Liver (tissue), 9 donors: ENCODE data around the gene SDK2. TPM values are rescaled to one million over a fixed set of nuclear protein-coding genes. Genes with fewer than 3 reads are reported as not detected.

Experiments used
- DNase-seq: peaks from one replicate; pipeline ENCODE4 v3.0.0-alpha.2; 2017; ENCODE audit warnings: low spot score
- H3K27ac ChIP-seq, 2 donors: one replicate each; pipeline ENCODE4 v1.7.0; 2013; ENCODE audit warnings: inconsistent platforms in 2 of 2, low read length in 2 of 2, control low read depth in 1 of 2, low read depth in 1 of 2, mild to moderate bottlenecking in 1 of 2
- H3K27me3 ChIP-seq, 4 donors: one replicate each; pipeline versions ENCODE4 v1.6.1 to v1.7.0; 2013; ENCODE audit warnings: low read length in 3 of 4, inconsistent platforms in 1 of 4, mild to moderate bottlenecking in 1 of 4, moderate library complexity in 1 of 4; ENCODE audit not compliant: control insufficient read depth in 4 of 4, insufficient read depth in 4 of 4
- H3K36me3 ChIP-seq, 4 donors: one replicate each; pipeline versions ENCODE4 v1.6.1 to v1.7.0; 2013; ENCODE audit warnings: low read length in 3 of 4, mild to moderate bottlenecking in 3 of 4, low read depth in 1 of 4, moderate library complexity in 1 of 4; ENCODE audit not compliant: control insufficient read depth in 4 of 4, insufficient read depth in 3 of 4
- H3K4me1 ChIP-seq, 4 donors: one replicate each; pipeline versions ENCODE4 v1.6.1 to v1.7.0; 2013; ENCODE audit warnings: low read length in 3 of 4, mild to moderate bottlenecking in 3 of 4, moderate library complexity in 1 of 4; ENCODE audit not compliant: control insufficient read depth in 4 of 4, insufficient read depth in 4 of 4
- H3K4me3 ChIP-seq, 3 donors: one replicate each; pipeline versions ENCODE4 v1.6.1 to v1.7.0; 2013; ENCODE audit warnings: low read length in 3 of 3, control low read depth in 1 of 3, low read depth in 1 of 3, mild to moderate bottlenecking in 1 of 3
- H3K9ac ChIP-seq, 2 donors: one replicate each; pipeline ENCODE4 v1.7.0; 2013; ENCODE audit warnings: low read length in 2 of 2, mild to moderate bottlenecking in 2 of 2, moderate library complexity in 2 of 2, control low read depth in 1 of 2, low read depth in 1 of 2
- H3K9me3 ChIP-seq, 4 donors: one replicate each; pipeline versions ENCODE4 v1.6.1 to v1.7.0; 2013; ENCODE audit warnings: low read length in 3 of 4; ENCODE audit not compliant: control insufficient read depth in 4 of 4
- ATF3 ChIP-seq: IDR thresholded peaks from 2 replicates; pipeline ENCODE4 v1.6.1; 2016; ENCODE audit warnings: antibody characterized with exemption
- CTCF ChIP-seq: fragments of 150-350 bp; IDR thresholded peaks from 2 replicates; pipeline ENCODE4 v1.5.1; 2017; ENCODE audit warnings: improper control_type of control experiment, low read depth, low read length; ENCODE audit not compliant: missing input control
- EGR1 ChIP-seq, 2 donors: IDR thresholded peaks; 2 replicates each; pipeline ENCODE4 v1.6.1; 2016 to 2018; ENCODE audit warnings: antibody characterized with exemption in 2 of 2, low read depth in 2 of 2
- FOXA1 ChIP-seq: IDR thresholded peaks from 2 replicates; pipeline ENCODE4 v1.6.1; 2016; ENCODE audit warnings: antibody characterized with exemption
- FOXA2 ChIP-seq: IDR thresholded peaks from 2 replicates; pipeline ENCODE4 v1.6.1; 2016; ENCODE audit warnings: antibody characterized with exemption
- GABPA ChIP-seq, 2 donors: IDR thresholded peaks in 1 of 2; conservative IDR thresholded peaks in 1 of 2; 2 replicates each; pipeline ENCODE4 v1.6.1; 2016; ENCODE audit warnings: antibody characterized with exemption in 2 of 2, mild to moderate bottlenecking in 1 of 2, moderate library complexity in 1 of 2
- HNF4A ChIP-seq, 2 donors: conservative IDR thresholded peaks; 2 replicates each; pipeline ENCODE4 v1.6.1; 2016; ENCODE audit warnings: antibody characterized with exemption in 2 of 2, mild to moderate bottlenecking in 2 of 2
- HNF4G ChIP-seq: IDR thresholded peaks from 2 replicates; pipeline ENCODE4 v1.6.1; 2016; ENCODE audit warnings: antibody characterized with exemption
- JUND ChIP-seq, 2 donors: IDR thresholded peaks; 2 replicates each; pipeline ENCODE4 v1.6.1; 2016; ENCODE audit warnings: antibody characterized with exemption in 2 of 2
- NR2F2 ChIP-seq: IDR thresholded peaks from 2 replicates; pipeline ENCODE4 v1.6.1; 2016; ENCODE audit warnings: antibody characterized with exemption
- RAD21 ChIP-seq, 2 donors: IDR thresholded peaks; 2 replicates each; pipeline ENCODE4 v1.6.1; 2016; ENCODE audit warnings: antibody characterized with exemption in 2 of 2, mild to moderate bottlenecking in 2 of 2
- RXRA ChIP-seq, 2 donors: IDR thresholded peaks; 2 replicates each; pipeline ENCODE4 v1.6.1; 2017 to 2018; ENCODE audit warnings: antibody characterized with exemption in 2 of 2, mild to moderate bottlenecking in 1 of 2
- SP1 ChIP-seq: IDR thresholded peaks from 2 replicates; pipeline ENCODE4 v1.6.1; 2018; ENCODE audit warnings: antibody characterized with exemption, mild to moderate bottlenecking
- TAF1 ChIP-seq: conservative IDR thresholded peaks from 2 replicates; pipeline ENCODE4 v1.6.1; 2016; ENCODE audit warnings: antibody characterized with exemption, mild to moderate bottlenecking
- YY1 ChIP-seq: IDR thresholded peaks from 2 replicates; pipeline ENCODE4 v1.6.1; 2016; ENCODE audit warnings: antibody characterized with exemption, mild to moderate bottlenecking
- WGBS: extraction: QIAGEN DNeasy Blood & Tissue Kit; methylation state at CpG from one replicate; pipeline ENCODE4 v1.1.7; 2013; 5-methylcytosine and 5-hydroxymethylcytosine counted together
- polyA plus RNA-seq, 2 donors: library from polyadenylated mRNA; stranded (reverse) in 1 of 2; unstranded in 1 of 2; fragments of 200-250 nt in 1 of 2; fragments of >200 nt in 1 of 2; fragmentation: Nextera tagmentation in 1 of 2; extraction: Ambion mirVana in 1 of 2; gene quantifications; one replicate each; pipeline versions ENCODE4 v1.2.1 to v1.2.3, GENCODE V29; 2013 to 2015
- total RNA-seq, 2 donors: library from RNA; depleted of rRNA; stranded (reverse); fragments of >200 nt; gene quantifications; one replicate each; pipeline ENCODE4 v1.2.3, GENCODE V29; 2014
- TF ChIP-seq, protein P1 (sequence below): IDR thresholded peaks from 2 replicates; pipeline ENCODE4 v1.6.1; 2016; ENCODE audit warnings: antibody characterized with exemption, mild to moderate bottlenecking
- TF ChIP-seq, protein P2 (sequence below): IDR thresholded peaks from 2 replicates; pipeline ENCODE4 v1.6.1; 2016; ENCODE audit warnings: antibody characterized with exemption
- TF ChIP-seq, protein P3 (sequence below): IDR thresholded peaks from 2 replicates; pipeline ENCODE4 v1.6.1; 2016; ENCODE audit warnings: antibody characterized with exemption
- donor health status: healthy.
- donor health status: healthy.
- donor health status: healthy.
- donor health status: healthy.
- donor health status: healthy.

Gene SDK2
- total and polyA plus RNA-seq, 4 donors: 0.05 to 0.42 (median 0.10) TPM

DNA sequence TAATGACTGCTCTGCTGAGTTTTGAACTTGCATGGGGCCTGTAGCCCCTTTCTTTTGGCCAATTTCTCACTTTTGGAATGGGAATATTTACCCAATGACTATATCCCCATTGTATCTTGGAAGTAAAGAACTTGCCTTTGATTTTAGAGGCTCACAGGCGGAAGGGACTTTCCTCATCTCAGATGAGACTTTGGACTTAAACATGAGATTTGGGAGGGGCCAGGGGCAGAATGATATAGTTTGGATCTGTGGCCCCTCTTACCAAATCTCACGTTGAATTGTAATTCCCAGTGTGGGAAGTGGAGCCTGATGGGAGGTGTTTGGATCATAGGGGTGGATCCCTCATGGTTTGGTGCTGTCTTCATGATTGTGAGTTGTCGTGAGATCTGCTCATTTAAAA lies 42.7 kb upstream of the SDK2 start:
- no peak for DNase-seq
- Histone ChIP-seq H3K4me1 (no peaks in the 10 kb centered on the region), H3K4me3 (no peak overlapping the region), H3K9me3 (peaks cover 0 to 5% (median 1%) of the 10 kb centered on the region in 4 donors), H3K9ac (no peak overlapping the region), H3K36me3 (no peaks in the 10 kb centered on the region), H3K27ac (no peak overlapping the region), H3K27me3 (peaks cover 0 to 3% (median 0%) of the 10 kb centered on the region in 4 donors)
- WGBS: 71% methylated on average over 3 of the region's 3 CpGs
- TF ChIP-seq YY1 (no peak), SP1 (no peak), NR2F2 (no peak), HNF4G (no peak), RAD21 (IDR thresholded peaks at IDR 0.05) (no peak), FOXA2 (no peak), ATF3 (no peak), CTCF (no peak), HNF4A (conservative IDR thresholded peaks at IDR 0.05) (no peak), FOXA1 (no peak), EGR1 (IDR thresholded peaks at IDR 0.05; ENCODE audit: low read depth in 2 of 2) (no peak), JUND (IDR thresholded peaks at IDR 0.05) (no peak), GABPA (IDR thresholded peaks at IDR 0.05 in 1 of 2, conservative IDR thresholded peaks at IDR 0.05 in 1 of 2) (no peak), TAF1 (no peak), RXRA (IDR thresholded peaks at IDR 0.05) (no peak)
- TF ChIP-seq, protein P1, sequence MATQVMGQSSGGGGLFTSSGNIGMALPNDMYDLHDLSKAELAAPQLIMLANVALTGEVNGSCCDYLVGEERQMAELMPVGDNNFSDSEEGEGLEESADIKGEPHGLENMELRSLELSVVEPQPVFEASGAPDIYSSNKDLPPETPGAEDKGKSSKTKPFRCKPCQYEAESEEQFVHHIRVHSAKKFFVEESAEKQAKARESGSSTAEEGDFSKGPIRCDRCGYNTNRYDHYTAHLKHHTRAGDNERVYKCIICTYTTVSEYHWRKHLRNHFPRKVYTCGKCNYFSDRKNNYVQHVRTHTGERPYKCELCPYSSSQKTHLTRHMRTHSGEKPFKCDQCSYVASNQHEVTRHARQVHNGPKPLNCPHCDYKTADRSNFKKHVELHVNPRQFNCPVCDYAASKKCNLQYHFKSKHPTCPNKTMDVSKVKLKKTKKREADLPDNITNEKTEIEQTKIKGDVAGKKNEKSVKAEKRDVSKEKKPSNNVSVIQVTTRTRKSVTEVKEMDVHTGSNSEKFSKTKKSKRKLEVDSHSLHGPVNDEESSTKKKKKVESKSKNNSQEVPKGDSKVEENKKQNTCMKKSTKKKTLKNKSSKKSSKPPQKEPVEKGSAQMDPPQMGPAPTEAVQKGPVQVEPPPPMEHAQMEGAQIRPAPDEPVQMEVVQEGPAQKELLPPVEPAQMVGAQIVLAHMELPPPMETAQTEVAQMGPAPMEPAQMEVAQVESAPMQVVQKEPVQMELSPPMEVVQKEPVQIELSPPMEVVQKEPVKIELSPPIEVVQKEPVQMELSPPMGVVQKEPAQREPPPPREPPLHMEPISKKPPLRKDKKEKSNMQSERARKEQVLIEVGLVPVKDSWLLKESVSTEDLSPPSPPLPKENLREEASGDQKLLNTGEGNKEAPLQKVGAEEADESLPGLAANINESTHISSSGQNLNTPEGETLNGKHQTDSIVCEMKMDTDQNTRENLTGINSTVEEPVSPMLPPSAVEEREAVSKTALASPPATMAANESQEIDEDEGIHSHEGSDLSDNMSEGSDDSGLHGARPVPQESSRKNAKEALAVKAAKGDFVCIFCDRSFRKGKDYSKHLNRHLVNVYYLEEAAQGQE: no peak
- TF ChIP-seq, protein P2, sequence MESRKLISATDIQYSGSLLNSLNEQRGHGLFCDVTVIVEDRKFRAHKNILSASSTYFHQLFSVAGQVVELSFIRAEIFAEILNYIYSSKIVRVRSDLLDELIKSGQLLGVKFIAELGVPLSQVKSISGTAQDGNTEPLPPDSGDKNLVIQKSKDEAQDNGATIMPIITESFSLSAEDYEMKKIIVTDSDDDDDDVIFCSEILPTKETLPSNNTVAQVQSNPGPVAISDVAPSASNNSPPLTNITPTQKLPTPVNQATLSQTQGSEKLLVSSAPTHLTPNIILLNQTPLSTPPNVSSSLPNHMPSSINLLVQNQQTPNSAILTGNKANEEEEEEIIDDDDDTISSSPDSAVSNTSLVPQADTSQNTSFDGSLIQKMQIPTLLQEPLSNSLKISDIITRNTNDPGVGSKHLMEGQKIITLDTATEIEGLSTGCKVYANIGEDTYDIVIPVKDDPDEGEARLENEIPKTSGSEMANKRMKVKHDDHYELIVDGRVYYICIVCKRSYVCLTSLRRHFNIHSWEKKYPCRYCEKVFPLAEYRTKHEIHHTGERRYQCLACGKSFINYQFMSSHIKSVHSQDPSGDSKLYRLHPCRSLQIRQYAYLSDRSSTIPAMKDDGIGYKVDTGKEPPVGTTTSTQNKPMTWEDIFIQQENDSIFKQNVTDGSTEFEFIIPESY: no peak
- TF ChIP-seq, protein P3, sequence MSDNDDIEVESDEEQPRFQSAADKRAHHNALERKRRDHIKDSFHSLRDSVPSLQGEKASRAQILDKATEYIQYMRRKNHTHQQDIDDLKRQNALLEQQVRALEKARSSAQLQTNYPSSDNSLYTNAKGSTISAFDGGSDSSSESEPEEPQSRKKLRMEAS: no peak
